Measurements from ENCODE around the gene BRPF1.

Gene BRPF1, protein sequence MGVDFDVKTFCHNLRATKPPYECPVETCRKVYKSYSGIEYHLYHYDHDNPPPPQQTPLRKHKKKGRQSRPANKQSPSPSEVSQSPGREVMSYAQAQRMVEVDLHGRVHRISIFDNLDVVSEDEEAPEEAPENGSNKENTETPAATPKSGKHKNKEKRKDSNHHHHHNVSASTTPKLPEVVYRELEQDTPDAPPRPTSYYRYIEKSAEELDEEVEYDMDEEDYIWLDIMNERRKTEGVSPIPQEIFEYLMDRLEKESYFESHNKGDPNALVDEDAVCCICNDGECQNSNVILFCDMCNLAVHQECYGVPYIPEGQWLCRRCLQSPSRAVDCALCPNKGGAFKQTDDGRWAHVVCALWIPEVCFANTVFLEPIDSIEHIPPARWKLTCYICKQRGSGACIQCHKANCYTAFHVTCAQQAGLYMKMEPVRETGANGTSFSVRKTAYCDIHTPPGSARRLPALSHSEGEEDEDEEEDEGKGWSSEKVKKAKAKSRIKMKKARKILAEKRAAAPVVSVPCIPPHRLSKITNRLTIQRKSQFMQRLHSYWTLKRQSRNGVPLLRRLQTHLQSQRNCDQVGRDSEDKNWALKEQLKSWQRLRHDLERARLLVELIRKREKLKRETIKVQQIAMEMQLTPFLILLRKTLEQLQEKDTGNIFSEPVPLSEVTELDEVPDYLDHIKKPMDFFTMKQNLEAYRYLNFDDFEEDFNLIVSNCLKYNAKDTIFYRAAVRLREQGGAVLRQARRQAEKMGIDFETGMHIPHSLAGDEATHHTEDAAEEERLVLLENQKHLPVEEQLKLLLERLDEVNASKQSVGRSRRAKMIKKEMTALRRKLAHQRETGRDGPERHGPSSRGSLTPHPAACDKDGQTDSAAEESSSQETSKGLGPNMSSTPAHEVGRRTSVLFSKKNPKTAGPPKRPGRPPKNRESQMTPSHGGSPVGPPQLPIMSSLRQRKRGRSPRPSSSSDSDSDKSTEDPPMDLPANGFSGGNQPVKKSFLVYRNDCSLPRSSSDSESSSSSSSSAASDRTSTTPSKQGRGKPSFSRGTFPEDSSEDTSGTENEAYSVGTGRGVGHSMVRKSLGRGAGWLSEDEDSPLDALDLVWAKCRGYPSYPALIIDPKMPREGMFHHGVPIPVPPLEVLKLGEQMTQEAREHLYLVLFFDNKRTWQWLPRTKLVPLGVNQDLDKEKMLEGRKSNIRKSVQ (N-terminal part only)

DNA sequence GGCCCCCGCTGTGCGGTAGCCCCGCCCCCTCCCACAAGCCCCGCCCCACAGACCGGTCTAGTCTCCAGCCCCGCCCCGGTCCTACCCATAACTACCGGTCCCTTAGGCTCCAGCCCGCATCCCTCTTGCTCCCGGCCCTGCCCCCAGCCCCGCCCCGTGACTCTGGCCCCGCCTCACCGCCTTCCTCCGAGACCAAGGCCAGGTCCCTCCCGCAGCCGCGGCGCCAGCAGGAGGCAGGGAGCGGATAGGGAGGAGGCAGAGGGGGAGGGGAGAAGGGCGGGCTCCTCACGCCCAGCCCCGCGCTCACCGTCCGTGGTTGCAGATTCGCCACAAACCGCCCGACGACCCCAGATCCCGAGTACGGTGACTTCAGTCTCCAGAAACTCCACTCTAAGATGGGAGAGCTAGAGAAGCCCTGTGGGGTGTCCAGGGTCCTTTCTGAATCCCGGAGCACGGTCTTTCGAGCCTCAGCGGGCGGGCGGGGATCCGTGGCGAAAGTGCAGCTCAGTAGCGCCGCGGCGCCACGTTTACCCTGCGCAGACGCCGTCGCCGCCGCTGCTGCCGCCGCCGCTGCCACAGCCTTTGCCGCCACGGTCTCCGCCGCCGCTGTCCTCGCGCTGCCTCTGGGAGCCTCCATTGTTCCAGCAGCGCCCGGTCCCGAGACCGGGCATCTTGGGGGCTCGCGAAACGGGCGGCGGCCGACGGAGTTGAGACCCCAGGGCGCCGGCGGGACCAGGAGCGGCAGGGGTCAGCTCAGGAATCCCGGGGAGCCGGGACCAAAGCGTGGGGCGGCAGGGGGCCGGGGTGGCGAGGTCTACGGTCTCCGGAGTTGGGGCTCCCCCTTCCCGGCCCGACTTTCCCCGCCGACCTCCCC, at the start of gene BRPF1:
Gene BRPF1 (plus strand): TSS at position 530 of the 874 bp plus-strand sequence. CDS start 2,406 bp downstream, outside the sequence.
- peak; percentile 100 for DNase-seq (ENCODE audit: low spot score)

DNA sequence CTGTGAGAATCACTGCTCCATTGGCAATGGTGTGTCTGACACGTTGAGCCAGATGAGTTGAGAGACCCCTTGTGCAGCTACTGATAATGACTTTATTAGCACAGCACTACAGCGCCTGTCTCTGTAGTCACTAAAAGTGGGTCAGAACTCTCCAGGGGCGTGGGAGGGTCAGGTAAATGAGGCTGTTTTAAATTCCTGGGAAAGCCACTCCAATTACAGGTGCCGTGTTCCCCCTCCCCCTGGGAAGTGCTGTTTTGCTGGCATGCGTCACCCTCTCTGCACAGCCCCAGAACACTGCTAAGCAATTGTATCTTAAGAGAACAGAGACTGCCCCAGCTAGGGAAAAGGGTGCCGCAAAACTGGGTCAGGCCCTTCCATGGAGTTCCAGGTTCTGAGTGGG, 49.4 kb upstream of the BRPF1 start:
- no peak for DNase-seq (ENCODE audit: low spot score)

DNA sequence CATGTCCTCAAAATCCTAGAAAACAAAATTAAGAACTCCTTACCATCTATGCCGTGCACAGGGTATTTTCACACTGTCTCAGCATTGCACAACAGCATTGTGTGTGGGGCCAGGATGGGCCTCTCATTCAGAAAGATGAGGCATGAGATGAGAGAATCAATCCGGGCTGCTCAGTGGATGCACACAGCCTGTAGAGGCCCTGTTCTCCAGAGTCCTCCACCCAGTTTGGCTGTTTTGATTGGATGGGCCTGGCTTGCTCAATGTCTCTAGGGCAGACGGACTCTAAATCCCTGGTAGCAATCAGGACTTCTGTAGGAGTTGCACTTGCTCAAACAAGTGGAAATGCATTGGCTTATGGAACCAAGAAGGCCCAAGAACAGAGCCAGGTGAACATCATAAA, 48.1 kb upstream of the BRPF1 start:
- no peak for DNase-seq (ENCODE audit: low spot score)

GRCh38 chr3:9685216-9686049, 46.1 kb upstream of the BRPF1 start:
- DNase-seq (ENCODE audit: low spot score): no peak

GRCh38 chr3:9686050-9686550, 45.4 kb upstream of the BRPF1 start:
- DNase-seq (ENCODE audit: low spot score): no peak

- DNase-seq (ENCODE audit: low spot score): no peak
Observed at GRCh38 chr3:9686703-9687102, 44.8 kb upstream of the BRPF1 start.

DNA sequence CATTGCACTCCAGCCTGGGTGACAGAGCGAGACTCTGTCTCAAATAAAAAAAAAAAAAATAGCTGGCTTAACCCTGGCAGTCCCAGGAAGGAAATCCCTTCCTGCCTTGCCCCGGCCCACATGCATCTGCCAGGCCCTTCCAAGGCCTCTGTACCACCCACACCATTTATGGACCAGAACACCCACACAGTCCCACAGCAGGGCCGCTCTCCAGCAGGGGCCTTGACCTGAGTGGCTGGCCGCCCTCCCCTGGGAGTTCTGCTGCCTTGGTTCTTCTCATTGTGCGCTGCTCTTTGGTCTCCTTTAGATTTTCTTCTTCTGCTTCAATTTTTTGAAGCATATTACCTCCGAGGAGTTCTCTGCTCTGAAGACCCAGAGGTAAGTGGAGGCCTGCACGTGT, 44.0 kb upstream of the BRPF1 start:
- DNase-seq (ENCODE audit: low spot score): no peak

DNA sequence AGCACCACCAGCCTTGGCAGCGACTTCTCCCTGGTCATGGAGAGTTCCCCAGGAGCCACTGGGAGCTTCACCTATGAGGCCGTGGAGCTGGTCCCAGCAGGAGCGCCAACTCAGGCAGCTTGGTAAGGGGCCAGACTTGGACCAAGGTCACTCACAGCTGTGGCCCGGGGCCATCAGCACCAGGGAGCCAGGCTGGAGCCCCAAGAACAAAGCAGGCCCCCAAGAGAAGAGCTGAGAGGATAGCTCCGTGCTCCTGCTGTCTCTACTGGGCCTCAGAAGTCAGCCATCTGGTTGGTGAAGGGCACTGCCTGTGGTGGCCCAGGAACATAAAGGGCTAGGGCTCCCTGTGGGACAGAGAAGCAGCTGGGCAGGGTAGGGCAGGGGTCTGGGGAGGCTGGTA, 42.6 kb upstream of the BRPF1 start:
- DNase-seq (ENCODE audit: low spot score): no peak

DNA sequence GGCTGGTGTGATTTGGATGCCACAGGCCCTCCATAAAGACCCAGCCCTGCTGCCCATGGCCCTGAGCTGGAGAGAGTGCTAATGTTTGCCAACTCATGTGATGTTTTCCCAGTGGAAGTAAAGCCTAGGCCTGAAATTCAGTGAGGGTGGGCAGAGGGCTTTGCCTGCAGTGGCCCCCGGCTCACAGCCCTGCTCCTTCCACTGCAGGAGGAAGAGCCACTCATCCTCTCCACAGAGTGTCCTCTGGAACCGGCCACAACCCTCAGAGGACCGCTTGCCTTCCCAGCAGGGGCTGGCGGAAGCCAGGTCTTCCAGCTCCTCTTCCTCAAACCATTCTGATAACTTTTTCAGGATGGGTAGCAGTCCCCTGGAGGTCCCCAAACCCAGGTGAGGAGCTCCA, 41.8 kb upstream of the BRPF1 start:
- DNase-seq (ENCODE audit: low spot score): no peak

DNA sequence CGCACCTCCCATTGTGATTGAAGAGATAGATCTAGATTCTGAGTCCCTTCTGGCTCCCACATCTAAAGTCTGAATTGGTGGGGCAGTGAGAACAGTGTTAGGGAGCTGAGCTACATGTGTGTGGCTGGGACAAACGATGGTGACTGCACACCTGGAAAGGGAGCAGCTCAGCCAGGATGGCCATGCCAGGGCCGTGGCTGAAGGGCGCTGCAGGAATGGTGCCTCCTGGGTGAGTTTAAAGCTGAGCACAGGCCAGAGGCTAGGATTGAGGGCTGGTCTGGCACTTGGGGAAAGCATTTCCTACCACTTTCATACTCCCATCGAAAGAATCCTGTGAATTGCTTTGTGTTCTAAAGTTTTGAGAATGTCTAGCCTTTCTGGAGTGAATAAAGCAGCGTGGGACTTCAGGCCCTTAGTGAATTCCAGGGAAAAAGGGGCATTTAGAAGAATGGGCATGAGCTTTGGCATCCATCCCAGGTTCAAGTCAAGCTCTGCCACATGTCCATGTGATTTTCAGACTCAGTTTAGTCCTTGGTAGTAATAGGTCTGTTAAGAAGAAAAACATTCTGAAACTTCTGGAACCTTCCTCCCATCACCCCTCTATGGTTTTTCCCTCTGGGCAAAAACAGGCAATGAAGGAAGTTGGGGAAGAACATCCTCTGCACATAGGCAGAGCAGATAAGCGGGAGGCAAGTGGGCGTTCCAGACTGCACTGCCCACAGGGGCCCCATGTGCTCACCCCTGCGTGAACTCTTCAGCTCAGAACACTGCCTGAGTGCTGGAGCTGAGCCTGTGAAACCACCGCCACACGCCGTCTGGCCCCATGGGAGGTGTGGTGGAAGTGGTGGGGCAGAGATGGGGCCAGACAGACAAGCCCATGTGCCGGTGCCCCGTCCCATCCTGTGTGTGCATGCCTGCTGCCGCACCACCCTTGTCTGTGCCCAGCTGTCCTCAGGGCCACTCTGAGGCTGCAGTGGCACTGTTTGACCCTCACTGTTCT, 40.8 kb upstream of the BRPF1 start:
- DNase-seq (ENCODE audit: low spot score): no peak

DNA sequence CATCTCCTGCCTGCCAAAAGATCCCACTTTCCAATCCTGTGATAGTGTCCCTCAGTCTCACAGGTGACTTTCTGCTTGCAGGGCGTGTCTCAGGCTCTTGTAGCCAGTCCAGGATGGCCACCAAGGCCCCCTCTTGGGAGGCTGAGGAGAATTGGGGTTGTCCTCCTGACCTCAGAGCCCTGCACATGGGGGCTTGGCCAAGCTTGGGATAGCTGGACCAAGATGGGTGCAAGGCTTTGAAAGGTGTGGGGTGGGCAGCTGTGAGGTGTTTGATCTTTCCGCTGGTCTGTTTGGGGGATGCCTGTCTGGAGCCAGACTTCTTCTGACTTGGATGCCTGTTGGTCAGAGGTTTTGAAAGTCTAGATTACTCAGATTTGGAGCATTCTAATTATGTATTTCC, 39.9 kb upstream of the BRPF1 start:
- no peak for DNase-seq (ENCODE audit: low spot score)

- no peak for DNase-seq (ENCODE audit: low spot score)
Observed at GRCh38 chr3:9692416-9692815, 39.1 kb upstream of the BRPF1 start.

- no peak for DNase-seq (ENCODE audit: low spot score)
Observed at GRCh38 chr3:9695345-9695744, 36.2 kb upstream of the BRPF1 start.

GRCh38 chr3:9695746-9696145, 35.8 kb upstream of the BRPF1 start:
- DNase-seq (ENCODE audit: low spot score): no peak

DNA sequence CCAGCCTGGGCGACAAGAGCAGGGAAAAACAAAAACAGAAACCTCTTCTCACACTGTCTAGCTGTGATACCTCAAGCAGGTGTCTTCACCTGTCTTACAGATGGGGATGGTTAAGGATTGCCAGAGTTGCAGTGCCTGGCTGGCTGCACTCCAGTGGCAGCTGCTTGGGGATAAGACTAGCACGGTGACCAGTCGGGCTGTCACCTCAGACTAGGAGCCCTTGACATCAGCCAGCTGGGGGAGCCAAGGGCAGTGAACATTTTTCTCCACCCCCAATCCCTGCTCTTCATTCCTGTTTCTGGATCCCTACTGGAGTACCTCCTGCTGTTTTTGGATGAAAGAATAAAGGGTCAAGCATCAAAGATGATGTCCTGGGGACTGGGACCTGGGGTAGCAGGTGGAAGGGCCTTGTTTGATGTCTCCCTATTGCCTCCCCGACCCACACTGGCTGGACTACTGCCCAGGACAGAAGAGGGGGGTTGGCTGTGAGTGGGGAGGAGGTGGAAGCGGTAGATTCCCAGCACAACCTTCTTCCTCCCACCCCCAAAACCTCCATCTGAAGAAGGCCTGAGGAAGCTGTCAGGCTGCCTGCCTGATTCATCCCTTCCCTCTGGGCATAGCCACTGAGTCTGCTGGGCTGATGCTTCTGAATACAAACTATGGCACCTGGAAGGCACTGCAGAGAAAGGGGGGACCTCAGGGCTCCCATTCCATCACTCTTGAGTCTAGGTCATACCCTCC, 34.9 kb upstream of the BRPF1 start:
- DNase-seq (ENCODE audit: low spot score): no peak

GRCh38 chr3:9697892-9698291, 33.6 kb upstream of the BRPF1 start:
- DNase-seq (ENCODE audit: low spot score): no peak

GRCh38 chr3:9698293-9698692, 33.2 kb upstream of the BRPF1 start:
- no peak for DNase-seq (ENCODE audit: low spot score)

- DNase-seq (ENCODE audit: low spot score): no peak
Observed at GRCh38 chr3:9700536-9700935, 31.0 kb upstream of the BRPF1 start.

Data from left forelimb (tissue), 1 donor.